ENCODE results near the gene CEP164.

GRCh38 chr11:117356126-117356890, 28.7 kb downstream of the CEP164 start:
- no peak for TF ChIP-seq EZH2 (IDR thresholded peaks at IDR 0.05; ENCODE audit: low read depth, unreplicated experiment)
- TF ChIP-seq, protein P1, sequence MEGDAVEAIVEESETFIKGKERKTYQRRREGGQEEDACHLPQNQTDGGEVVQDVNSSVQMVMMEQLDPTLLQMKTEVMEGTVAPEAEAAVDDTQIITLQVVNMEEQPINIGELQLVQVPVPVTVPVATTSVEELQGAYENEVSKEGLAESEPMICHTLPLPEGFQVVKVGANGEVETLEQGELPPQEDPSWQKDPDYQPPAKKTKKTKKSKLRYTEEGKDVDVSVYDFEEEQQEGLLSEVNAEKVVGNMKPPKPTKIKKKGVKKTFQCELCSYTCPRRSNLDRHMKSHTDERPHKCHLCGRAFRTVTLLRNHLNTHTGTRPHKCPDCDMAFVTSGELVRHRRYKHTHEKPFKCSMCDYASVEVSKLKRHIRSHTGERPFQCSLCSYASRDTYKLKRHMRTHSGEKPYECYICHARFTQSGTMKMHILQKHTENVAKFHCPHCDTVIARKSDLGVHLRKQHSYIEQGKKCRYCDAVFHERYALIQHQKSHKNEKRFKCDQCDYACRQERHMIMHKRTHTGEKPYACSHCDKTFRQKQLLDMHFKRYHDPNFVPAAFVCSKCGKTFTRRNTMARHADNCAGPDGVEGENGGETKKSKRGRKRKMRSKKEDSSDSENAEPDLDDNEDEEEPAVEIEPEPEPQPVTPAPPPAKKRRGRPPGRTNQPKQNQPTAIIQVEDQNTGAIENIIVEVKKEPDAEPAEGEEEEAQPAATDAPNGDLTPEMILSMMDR (conservative IDR thresholded peaks at IDR 0.05; ENCODE audit: low read depth in 2 of 2) = no peak
- TF ChIP-seq, protein P2, sequence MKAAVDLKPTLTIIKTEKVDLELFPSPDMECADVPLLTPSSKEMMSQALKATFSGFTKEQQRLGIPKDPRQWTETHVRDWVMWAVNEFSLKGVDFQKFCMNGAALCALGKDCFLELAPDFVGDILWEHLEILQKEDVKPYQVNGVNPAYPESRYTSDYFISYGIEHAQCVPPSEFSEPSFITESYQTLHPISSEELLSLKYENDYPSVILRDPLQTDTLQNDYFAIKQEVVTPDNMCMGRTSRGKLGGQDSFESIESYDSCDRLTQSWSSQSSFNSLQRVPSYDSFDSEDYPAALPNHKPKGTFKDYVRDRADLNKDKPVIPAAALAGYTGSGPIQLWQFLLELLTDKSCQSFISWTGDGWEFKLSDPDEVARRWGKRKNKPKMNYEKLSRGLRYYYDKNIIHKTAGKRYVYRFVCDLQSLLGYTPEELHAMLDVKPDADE (IDR thresholded peaks at IDR 0.05) = no peak
- TF ChIP-seq POLR2AphosphoS5 (IDR thresholded peaks at IDR 0.05; ENCODE audit: low read depth) = no peak
- TF ChIP-seq, protein P3, sequence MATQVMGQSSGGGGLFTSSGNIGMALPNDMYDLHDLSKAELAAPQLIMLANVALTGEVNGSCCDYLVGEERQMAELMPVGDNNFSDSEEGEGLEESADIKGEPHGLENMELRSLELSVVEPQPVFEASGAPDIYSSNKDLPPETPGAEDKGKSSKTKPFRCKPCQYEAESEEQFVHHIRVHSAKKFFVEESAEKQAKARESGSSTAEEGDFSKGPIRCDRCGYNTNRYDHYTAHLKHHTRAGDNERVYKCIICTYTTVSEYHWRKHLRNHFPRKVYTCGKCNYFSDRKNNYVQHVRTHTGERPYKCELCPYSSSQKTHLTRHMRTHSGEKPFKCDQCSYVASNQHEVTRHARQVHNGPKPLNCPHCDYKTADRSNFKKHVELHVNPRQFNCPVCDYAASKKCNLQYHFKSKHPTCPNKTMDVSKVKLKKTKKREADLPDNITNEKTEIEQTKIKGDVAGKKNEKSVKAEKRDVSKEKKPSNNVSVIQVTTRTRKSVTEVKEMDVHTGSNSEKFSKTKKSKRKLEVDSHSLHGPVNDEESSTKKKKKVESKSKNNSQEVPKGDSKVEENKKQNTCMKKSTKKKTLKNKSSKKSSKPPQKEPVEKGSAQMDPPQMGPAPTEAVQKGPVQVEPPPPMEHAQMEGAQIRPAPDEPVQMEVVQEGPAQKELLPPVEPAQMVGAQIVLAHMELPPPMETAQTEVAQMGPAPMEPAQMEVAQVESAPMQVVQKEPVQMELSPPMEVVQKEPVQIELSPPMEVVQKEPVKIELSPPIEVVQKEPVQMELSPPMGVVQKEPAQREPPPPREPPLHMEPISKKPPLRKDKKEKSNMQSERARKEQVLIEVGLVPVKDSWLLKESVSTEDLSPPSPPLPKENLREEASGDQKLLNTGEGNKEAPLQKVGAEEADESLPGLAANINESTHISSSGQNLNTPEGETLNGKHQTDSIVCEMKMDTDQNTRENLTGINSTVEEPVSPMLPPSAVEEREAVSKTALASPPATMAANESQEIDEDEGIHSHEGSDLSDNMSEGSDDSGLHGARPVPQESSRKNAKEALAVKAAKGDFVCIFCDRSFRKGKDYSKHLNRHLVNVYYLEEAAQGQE (IDR thresholded peaks at IDR 0.05; ENCODE audit: unreplicated experiment) = no peak
- TF ChIP-seq EZH2phosphoT487 (IDR thresholded peaks at IDR 0.05; ENCODE audit: unreplicated experiment) = no peak
- no peak for TF ChIP-seq NANOG (IDR thresholded peaks at IDR 0.05; ENCODE audit: borderline replicate concordance)
